GM19324 (cell line): Measurements from ENCODE around the gene AP1S3.
"Not testable (repeated sequence)": the region's sequence is repeated elsewhere in the genome, so short reads cannot be mapped to it uniquely, and the experiment has no call there.

Experiments used
- ATAC-seq: cut with Tn5 transposase; IDR thresholded peaks from one replicate; pipeline ENCODE4 v1.9.1; 2021; ENCODE audit warnings: mild to moderate bottlenecking, moderate library complexity; ENCODE audit not compliant: unreplicated experiment, low FRiP score

The AP1S3 gene

DNA sequence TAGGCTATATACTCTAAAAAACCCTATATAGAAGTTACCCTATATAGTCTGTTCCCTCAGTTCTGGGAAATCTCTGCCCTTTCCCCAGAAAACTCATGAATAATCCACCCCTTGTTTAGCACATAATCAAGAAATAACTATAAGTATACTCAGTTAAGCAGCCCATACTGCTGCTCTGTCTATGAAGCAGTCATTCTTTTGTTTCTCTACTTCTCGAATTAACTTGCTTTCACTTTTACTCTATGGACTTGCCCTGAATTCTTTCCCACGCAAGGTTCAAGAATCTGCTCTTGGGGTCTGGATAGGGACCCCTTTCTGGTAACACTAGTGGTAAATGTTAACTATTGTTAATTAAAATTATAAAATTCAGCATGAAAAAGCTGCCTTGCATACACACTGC lies 17.4 kb upstream of the AP1S3 start:
- no peak for ATAC-seq

DNA sequence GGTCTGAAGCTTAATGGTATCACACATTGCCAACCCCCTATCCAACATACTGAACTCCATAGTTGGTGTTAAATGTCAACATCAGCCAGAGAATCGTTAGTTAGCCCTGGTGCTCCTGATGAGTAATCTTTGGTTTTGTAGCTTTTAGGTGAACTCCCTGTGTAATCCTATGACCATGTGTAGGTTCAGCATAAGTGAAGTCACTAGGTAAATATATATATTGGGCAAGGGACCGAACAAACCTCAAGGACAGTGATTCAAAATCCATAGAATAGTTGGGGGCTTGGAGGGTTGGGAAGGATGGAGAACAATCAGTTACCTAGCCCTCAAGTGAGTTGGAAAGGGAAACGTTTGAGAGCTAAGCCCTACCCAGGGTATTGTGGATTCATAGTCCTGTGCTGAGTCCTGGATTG lies 16.0 kb upstream of the AP1S3 start:
- no peak for ATAC-seq

DNA sequence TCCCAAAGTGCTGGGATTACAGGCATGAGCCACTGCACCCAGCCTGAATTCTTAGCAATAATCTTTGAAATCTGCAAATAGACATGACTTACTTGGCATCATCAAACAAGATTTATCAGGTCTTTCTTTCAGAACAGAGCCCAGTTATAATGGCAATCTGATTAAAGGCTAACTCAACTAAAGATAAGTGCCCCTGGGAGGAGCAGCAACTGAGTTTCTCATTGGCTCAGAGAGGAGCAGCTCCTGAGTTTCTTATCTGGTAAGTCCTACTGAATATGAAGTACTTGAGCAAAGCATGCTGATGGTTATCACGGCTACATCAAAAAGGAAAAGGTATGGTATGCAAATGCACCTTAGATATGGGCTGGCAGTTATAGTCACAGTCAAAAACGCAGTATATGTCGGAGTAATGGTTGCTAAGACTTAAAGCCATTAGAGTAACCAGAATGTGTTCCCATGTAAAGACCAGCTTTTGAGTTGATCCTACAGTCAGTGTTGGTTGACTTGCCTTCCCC lies 15.0 kb upstream of the AP1S3 start:
- ATAC-seq: no peak

DNA sequence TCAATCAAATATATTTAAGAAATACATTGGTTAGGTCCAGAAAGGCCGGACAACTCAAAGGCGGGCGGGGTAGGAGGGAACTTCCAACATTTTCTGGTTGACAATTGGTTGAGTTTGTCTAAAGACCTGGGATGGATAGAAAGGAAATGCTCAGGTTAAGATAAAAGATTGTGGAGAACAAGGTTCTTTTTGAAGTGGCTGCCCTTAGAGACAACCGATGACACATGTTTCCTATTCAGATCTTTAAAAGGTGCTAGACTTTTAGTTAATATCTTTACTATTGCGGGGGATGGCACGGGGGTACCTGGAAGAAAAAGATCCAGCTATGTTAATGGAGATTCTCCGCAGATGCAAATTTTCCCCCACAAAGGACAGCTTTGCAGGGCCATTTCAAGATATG lies 10.0 kb upstream of the AP1S3 start:
- ATAC-seq: no peak

DNA sequence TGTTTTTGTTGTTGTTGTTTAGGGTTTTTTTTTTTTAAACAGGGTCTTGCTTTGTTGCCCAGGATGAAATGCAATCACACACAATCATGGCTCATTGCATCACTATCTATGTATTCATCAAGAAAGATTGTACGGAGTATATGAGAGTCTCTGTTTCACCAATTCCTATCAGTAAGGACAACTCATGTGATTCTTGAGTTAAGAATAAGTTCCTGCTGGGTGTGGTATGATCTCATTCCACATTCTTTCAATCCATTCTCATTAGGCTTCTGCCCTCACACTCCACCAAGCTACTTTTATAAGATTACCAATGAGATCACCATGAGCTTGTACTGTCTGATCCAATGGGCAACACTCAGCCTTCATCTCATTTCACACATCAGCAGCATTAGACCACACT lies 9.1 kb upstream of the AP1S3 start:
- ATAC-seq: no peak

DNA sequence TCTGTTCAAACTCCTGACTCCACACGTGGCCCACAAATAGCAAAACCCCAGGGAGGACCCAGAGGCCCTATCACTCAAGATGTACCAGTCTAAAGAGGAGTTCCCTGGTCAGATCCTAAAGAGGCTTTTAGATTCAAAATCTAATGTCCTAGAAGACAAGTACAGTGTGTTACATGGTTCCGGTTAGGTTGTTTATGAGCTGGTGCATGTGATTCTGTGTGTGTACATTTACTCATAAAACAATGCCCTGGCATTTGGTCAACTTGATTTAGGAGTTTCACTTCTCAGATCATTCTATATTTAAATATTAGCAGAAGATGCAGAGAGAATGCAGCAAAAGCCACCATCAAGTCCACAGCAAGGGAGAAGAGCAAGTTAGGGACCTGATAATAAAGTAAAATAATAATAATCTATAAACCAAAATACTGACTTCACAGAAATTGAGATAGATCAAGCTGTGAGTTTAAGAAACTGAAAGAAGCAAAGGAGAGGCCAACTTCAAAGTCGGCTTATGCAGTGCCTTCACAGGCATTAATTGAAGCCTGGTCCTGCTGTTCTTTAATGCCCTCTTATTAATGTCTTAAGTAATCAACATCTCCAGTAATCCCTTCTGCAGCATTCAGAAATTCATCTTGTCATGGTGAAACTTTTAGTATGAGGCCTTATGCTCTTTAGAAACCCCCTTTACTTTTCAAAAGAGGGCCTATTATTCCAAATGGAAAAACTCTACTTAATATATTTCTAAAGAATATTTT lies 4.2 kb upstream of the AP1S3 start:
- no peak for ATAC-seq

DNA sequence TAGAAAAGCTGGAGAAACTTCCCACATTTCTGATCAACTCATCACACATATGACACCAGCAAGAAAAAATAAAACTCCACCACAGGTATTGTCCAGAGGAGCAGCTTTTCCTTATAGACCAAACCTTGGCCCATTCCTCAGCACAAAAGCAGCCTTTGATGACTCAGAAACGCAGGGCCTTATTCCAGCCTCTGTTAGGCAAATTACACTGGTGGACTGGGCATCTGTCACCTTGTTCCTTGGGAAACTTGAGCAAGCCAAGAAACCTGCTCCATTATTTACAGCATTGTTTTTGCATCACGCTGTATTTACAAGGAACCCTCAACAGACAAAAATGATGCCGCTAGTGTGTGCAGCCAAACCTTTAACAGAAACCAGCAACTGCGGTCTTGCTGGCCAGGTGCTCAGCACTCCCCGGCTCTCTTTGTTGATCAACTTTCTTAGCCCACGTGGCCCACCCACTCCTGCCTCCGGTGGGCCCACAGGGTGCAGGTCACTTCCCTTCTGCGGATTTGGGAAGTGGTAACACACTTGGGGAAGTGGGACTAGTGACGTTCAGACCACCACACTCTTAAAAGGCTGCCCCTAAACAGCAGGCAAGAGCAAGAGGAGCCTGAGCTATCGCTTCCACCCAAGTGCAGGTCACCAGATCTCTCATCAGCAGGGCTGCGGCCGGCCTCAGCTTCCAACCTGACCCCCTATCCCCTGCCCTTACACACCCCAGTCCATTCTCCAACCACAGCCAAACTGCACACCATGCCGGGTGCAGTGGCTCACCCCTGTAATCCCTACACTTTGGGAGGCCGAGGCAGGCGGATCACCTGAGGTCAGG lies 1.5 kb downstream of the AP1S3 start:
- ATAC-seq: peak; percentile 47

DNA sequence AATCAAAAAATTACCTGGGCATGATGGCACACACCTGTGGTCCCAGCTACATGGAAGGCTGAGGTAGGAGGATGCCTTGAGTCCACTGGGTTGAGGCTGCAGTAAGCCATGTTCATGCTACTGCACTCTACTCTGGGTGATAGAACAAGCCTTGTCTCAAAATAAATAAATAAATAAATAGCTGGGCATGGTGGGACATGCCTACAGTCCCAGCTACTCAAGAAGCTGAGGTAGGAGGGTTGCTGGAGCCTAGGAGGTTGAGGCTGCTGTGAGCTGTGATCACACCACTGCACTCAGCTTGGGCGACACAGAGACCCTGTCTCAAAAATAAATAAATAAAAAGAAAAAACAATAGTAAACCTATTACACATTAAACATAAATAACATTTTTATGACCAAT lies 3.0 kb downstream of the AP1S3 start:
- no peak for ATAC-seq

DNA sequence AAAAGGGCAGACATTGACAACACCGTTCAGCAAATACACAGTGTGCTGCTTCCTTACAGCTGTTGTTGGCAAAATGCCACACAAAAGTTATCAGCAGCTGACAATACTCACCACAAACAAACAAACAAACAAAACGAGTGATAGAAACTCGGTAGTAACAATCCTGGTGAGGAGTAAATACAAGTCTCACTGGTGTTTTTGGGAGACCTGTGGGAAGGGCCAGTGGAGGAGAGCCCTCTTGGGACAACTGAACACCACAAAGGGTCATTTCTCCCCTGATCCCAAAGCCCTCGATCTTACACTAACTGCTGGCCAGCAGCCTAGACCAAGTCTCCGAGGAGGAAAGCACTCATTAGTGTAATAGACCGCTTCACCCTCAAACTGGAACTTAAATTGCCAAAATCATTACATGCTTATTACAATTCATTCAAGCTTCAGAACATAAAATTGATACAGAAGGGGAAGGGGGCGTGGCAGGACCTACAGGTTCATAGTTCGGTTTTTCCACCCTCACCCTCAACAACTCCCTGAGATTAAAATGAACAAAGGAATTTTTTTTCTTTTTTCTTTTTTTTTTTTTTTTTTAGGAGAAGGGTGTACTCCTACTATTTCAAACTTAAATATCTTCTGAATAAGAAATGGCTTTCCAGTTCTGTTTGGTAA lies 5.0 kb downstream of the AP1S3 start:
- ATAC-seq: no peak

DNA sequence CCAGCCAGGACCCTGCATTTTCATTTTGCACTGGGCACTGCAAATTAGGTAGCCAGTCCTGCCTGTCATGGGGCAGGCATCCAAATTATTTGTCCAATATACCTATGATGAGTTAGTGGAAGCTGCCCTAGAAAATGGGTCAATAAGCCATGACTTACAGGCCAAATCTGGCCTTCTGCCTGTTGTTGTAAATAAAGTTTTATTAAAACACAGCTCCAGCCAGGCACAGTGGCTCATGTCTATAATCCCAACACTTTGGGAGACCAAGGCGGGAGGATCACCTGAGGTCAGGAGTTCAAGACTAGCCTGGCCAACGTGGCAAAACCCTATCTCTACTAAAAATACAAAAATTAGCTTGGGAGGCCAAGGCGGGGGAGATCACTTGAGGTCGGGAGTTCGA lies 8.3 kb downstream of the AP1S3 start:
- ATAC-seq: no peak

DNA sequence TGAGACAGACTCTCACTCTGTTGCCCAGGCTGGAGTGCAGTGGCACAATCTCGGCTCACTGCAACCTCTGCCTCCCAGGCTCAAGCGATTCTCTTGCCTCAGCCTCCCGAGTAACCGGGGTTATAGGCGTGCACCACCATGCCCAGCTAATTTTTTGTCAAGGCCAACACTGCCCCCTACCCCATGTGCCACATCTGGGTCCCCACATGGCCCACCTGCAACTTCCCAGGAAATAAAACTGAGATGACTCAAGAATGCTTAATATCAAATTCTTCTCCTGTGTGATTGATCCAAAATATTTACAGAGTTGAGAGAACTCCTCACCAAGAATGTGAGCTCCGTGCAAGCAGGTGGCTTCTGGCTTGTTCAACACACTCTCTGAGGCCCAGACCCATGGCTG lies 9.1 kb downstream of the AP1S3 start:
- no peak for ATAC-seq

DNA sequence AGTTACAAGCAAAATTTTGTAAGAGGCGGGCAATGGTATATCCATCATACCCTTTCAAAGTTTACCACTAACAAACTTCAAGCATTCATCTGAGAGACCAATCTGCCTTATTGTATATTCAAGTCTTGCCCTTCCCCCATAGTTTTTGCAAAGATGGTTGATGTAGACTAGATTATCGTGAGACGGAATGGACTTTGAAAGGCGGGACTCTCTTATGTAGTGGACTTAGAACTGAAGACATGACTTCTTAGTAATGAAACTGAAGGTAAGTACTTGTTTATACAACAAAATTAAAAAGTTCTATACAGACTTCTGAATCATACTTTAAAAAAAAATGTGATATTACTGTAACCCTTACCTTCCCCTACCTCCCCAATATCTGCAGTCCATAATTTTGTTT lies 10.4 kb downstream of the AP1S3 start:
- ATAC-seq: no peak

DNA sequence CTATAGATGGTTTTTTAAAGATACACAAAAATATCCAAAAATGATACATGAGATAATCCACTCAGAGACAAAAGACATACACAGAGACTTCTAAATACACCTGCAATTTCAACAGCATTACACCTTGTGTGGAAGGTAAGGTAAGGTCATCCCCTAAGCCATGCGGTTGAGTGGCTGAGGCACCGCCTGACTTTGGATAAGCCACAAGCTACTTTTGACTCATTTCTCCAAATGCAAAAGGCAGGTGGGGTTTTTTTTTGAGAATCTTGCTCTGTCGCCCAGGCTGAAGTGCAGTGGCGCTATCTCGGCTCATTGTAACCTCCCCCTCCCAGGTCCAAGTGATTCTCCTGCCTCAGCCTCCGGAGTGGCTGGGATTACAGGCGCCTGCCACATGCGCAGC lies 13.1 kb downstream of the AP1S3 start:
- ATAC-seq: no peak

DNA sequence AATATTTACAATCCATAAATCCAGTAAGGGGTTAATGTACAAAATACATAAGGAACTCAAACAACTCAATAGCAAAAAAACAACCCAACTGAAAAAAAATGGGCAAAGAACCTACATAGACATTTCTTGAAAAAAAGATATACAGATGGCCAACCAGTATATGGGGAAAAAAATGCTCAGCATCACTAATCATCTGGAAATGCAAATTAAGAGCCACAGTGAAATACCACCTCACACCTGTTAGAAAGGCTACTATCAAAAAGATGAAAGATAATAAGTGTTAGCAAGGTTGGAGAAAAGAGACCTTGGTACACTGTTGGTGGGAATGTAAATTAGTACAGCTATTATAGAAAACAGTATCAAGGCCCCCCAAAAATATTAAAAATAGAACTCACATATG lies 14.6 kb downstream of the AP1S3 start:
- ATAC-seq: no peak

DNA sequence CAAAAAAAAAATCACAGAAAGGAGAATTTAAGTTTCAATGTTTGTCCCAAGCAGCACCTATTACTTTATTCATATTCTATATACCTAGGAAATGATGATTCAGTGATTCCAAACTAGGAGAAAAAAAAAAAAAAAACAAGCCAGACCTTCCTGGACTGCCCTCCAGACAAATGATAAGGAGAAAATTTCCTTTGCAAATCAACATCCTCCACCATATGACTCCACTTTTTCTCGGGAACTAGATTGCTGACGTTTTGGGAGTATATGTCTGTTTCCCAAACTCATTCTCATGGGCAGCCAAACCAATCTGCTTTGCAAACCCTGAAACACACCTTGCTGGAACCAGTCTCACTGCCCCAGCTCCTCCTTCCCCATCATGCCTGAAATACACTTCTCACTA lies 16.8 kb downstream of the AP1S3 start:
- ATAC-seq: no peak

DNA sequence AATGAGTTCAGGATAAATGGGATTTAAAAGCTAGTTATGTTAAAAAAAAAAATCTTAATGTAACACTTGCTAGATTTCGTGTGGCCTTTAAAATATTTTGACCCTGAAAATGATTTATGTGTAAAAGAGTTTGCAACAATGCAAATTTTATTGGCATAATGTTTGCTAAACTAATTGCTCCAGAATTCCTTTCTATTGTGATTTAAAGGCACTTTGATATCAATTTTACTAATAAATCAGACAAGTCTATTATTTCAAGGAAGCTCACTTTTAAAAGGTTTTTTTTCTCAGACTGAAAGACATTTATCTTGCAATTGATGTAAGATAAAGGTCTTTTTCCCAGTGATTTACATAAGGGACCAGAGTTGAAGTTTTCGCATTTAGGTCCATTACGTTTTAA lies 17.5 kb downstream of the AP1S3 start:
- ATAC-seq: no peak

DNA sequence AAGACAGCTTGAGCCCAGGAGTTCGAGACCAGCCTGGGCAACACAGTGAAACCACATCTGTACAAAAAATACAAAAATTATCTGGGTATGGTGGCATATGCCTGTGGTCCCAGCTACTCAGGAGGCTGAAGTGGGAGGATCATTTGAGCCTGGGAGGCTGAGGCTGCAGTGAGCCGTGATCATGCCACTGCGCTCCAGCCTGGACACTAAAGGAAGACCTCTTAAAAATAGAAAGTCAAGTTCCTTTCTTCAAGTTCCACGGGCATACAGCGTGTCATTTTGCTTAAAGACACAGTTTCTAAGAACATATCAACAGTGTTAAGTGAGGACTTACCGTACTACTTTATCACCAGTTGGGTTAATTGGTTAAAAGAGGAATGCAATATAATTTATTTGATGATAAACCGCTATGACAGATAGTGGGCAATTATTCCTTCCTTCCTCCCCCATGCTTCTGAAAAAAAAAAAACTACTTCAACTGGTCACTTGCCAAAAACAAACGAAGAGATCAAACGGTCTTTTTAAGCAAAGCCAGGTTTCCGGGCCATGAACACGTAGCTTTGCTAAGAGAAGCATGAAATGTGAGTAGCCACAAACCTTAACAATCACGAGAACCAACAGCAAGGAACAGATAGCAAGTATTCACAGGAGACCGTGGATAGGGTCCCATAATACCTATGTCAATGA lies 21.4 kb downstream of the AP1S3 start:
- no peak for ATAC-seq

DNA sequence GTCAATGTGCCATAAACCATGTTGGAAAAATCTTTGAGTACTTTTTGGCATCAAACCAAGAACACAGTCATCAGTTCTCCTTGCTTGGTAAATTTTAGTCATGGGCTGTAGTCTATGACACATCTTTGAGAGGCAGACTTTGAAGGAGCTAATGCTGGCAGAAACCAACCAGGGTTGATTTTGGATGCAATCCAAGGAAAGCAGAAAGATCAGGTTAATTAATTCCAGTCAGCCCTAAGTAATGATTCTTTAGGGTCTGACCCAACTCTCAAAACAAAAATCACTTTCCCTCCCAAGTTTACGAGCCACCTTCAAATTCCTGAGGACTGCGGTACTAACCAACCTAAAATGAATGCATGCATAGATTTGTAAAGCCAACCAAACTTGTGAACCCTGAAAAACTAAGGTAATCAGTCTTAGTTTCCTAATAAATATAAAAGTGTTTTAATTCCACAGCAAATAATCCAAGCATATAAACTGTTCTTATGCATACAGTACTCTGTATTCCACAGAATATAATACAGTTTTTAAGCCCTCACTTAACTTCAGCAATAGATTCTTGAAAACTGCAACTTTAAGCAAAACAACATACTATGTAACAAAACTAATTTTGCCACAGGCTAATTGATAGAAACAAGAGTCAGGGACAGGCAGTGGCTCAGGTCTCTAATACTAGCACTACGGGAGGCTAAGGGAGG lies 22.0 kb downstream of the AP1S3 start:
- ATAC-seq: no peak

DNA sequence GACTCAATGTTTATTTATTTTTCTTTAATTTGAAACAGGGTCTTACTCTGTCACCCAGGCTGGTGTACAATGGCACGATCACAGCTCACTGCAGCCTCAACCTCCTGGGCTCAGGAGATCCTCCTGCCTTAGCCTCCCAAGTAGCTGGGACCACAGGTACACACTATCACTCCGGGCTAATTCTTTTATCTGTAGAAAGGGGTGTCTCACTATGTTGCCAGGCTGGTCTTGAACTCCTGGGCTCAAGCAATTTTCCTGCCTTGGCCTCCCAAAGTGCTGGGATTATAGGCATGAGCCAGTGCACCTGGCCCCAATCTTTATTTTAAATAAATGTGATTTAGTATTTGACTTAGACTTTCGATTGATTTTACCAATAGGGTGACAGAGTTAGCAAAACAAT lies 22.6 kb downstream of the AP1S3 start:
- ATAC-seq: not testable (repeated sequence)

DNA sequence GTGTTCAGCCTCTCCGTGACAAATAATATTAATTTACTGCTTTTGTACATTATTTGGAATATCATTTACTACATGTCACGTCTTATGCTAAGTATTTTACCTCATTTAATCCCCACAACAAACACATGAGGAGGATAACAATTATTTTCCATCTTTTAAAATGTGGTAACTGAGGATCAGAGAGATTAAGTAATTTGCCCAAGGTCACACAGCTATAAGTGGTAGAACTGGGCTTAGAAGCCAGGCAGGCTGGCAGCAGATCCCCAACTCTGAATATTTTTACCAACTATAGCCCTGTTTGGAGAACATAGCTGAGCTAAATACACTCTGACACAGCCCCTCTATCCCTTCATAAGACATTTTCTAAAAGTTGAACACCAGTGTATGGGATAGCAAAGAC lies 24.1 kb downstream of the AP1S3 start:
- no peak for ATAC-seq
